Sigmoid colon (tissue), 4 donors: ENCODE results near the gene RAB36.

Experiments
- EP300 ChIP-seq, 4 donors: sonication (generic); formaldehyde crosslinking; IDR thresholded peaks; one replicate each; pipeline ENCODE4 v1.6.1; 2017; ENCODE audit warnings: antibody characterized with exemption in 4 of 4
- POLR2A ChIP-seq, 2 donors: fragments of 450-650 bp; IDR thresholded peaks; one replicate each; pipeline ENCODE4 v1.6.1; 2016; ENCODE audit warnings: antibody characterized with exemption in 2 of 2, mild to moderate bottlenecking in 2 of 2, moderate library complexity in 2 of 2
- TF ChIP-seq, protein P1 (sequence below), 4 experiments: fragments of 450-650 bp in 3 of 4; fragments of 200-600 bp in 1 of 4; IDR thresholded peaks; one replicate each; pipeline ENCODE4 v1.5.1; 2016 to 2019; ENCODE audit warnings: antibody characterized with exemption in 4 of 4, mild to moderate bottlenecking in 3 of 4, moderate library complexity in 2 of 4

DNA sequence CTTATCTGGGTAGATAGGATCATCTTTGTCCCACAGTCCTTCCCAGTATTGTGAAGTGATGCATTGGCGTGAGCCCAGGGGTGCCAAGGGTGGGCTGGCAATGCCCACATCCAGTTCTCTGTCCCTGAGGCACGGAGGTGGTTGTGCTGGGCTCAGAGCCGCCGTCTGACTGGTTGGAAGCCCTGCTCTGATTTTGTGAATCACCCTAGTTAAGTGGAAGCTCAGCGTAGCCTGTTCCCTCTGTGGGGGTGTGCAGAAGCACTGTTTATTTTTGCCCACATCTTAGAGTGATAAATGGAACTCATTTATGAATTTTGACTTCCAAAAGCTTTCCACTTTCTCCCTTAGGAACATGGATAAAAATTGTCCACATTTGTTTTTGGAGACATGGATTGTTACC is 48.6 kb downstream of the RAB36 start:
- TF ChIP-seq EP300 (IDR thresholded peaks at IDR 0.05): no peak
- TF ChIP-seq, protein P1, sequence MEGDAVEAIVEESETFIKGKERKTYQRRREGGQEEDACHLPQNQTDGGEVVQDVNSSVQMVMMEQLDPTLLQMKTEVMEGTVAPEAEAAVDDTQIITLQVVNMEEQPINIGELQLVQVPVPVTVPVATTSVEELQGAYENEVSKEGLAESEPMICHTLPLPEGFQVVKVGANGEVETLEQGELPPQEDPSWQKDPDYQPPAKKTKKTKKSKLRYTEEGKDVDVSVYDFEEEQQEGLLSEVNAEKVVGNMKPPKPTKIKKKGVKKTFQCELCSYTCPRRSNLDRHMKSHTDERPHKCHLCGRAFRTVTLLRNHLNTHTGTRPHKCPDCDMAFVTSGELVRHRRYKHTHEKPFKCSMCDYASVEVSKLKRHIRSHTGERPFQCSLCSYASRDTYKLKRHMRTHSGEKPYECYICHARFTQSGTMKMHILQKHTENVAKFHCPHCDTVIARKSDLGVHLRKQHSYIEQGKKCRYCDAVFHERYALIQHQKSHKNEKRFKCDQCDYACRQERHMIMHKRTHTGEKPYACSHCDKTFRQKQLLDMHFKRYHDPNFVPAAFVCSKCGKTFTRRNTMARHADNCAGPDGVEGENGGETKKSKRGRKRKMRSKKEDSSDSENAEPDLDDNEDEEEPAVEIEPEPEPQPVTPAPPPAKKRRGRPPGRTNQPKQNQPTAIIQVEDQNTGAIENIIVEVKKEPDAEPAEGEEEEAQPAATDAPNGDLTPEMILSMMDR (IDR thresholded peaks at IDR 0.05): no peak
- no peak for TF ChIP-seq POLR2A (IDR thresholded peaks at IDR 0.05)
